GM12801 (cell line): ENCODE results near the gene DENR.

Source experiments
- TF ChIP-seq, protein P1 (sequence below): IDR thresholded peaks from one replicate; pipeline ENCODE4 v1.5.1; 2011; ENCODE audit warnings: control low read depth; ENCODE audit not compliant: insufficient read length; ENCODE audit errors: extremely low read depth

DENR gene

DNA sequence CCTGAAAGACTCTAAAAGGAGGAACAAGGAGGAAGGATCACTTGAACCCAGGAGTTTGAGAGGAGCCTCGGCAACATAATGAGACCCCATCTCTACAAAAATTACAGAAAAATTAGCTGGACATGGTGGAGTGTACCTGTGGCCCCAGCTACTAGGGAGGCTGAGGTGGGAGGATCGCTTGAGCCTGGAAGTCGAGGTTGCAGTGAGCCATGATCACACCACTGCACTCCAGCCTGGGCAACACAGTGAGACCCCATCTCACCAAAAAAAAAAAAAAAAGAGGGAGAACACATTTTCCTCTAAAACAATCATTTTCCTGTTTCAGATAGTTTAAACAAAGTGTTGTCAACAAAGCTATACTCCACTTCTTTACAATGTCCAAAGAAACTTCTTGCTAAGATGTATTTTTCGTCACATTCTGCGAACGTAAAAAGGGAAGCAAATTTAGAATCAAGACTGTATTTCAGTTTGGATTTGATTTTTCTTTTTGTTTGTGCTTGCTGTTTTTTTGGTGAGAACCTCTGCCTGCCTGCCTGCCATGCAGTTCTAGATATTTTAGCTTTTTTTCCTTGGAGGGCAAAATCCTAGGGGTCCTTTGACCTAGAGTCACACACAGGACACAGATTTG lies 27.1 kb upstream of the DENR start:
- TF ChIP-seq, protein P1, sequence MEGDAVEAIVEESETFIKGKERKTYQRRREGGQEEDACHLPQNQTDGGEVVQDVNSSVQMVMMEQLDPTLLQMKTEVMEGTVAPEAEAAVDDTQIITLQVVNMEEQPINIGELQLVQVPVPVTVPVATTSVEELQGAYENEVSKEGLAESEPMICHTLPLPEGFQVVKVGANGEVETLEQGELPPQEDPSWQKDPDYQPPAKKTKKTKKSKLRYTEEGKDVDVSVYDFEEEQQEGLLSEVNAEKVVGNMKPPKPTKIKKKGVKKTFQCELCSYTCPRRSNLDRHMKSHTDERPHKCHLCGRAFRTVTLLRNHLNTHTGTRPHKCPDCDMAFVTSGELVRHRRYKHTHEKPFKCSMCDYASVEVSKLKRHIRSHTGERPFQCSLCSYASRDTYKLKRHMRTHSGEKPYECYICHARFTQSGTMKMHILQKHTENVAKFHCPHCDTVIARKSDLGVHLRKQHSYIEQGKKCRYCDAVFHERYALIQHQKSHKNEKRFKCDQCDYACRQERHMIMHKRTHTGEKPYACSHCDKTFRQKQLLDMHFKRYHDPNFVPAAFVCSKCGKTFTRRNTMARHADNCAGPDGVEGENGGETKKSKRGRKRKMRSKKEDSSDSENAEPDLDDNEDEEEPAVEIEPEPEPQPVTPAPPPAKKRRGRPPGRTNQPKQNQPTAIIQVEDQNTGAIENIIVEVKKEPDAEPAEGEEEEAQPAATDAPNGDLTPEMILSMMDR, result no peak

DNA sequence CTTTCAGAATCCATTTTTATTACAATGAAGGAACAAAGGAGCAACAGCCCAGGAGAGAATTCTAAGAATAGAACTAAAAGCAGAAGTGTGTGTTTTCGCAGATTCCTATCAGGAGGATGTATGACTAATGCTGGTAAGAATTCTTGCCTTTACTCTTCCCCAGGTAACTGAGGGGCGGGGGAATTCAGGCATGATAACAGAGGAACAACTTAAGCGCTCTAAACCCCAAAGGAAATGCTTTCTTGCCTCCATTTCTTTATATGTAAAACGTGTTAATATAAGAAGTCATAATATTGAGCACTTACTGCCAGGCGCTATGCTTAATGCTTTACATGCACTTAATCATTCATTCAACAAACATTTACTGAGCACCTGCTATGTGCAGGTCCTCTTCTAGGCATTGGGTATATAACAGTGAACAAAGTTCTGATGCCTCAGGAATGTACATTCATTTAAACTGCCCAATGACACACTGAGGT lies 26.5 kb upstream of the DENR start:
- TF ChIP-seq, protein P1, result no peak

DNA sequence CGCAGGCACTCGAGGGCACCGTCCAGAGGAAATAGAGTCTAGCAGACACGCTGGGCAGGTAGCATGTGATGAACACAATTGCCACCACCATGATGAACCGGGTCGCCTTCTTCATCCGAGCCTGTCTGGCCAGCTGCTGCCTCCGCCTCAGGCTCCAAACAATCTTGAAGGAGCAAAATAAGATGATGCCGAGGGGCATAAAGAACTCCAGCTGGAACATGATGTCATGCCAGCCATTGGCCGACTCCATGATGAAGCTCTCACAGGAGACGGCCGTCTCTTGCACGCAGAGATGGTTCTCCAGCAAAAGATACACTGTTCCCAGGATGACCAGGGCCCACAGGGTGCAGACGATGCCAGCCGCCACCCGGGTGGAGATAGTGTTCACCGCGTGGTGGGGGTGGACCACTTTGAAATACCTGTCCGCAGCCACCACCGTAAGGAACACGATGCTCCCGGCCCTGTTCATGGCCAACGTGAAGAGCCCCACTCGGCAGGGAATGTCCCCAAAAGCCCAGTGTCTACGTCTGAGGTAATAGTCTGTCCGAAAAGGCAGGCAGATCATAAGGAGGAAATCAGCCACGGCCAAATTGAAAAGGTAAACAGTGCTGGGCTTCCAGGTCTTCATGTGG lies 22.9 kb upstream of the DENR start:
- TF ChIP-seq, protein P1, result no peak

DNA sequence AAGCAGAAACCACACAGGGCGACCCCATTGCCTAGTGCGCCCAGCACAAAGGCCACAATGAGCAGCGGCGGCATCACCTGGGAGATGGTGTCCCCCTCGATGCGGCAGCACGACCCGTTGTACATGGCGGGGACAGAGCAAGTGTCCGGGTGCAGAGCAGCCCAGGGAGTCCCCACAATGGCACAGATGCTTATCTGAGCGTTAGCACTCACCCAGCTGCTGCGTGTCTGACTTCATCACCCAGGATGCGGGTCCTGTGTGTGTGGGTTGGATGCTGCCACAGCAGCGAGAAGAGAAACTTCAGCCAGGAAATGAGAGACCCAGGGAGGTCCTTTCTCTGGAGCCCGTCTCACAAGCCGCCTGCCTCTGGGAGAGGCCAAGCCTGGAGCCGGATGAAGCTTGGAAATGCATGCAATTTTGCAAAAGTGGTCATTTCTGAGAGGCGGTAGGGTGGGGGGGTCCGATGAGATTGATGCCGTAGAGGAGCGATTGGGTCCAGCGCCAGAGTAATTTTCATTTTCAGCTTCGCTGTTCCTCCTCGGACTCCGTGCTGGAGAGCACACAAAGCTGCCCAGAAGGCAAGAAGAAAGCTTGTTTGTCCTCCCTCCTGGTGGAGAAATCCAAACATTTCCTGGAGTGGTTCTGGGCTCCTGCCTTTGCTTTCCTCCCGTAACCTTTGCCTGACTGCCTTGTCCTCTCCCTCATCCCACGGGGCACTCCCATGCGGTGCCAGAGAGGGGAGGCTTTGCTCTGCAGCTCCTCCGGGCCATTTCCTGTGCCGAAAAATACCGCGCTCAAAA lies 22.2 kb upstream of the DENR start, which contains the start of gene HCAR1:
TSS of gene HCAR1 (minus strand) at position 630 of the 800 bp plus-strand sequence. CDS start at position 125, 505 bp downstream.
- TF ChIP-seq, protein P1, result no peak

DNA sequence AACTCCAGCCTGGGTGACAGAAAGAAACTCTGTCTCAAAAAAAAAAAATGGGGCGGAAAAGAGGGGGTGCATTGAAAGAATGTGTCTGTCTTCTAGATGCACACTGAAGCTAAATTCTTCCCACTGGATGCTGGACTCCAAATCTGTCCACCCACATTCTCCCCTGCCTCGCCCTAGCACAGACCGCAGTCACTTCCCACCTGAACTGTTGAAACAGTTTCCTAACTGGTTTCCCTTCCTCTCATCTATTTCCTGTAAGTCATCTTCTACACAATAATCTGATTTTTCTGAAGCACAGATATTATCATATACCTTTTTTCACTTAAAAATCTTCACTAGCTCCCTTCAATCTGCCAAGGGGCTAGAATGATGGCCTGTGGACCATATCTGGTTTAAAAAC lies 20.5 kb upstream of the DENR start:
- TF ChIP-seq, protein P1, result no peak

DNA sequence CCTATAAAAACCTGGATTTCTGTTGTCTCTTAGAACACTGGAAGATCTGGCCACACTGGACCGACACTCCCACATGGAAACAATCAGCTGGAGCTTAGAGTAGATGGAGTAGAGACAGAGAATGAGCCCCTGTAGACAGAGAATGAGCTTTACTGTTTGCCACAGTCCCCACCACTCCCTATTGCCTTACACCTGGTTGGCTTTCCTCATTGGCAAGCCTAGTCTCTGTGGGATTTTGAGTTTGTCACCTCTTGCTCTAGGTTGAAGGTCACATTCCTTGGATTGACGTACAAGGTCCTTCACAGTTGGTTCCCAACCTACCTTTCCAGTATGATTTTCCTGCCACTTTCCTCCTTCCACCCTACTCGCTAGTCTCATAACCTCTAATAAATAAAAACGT lies 20.0 kb upstream of the DENR start:
- TF ChIP-seq, protein P1, result no peak

DNA sequence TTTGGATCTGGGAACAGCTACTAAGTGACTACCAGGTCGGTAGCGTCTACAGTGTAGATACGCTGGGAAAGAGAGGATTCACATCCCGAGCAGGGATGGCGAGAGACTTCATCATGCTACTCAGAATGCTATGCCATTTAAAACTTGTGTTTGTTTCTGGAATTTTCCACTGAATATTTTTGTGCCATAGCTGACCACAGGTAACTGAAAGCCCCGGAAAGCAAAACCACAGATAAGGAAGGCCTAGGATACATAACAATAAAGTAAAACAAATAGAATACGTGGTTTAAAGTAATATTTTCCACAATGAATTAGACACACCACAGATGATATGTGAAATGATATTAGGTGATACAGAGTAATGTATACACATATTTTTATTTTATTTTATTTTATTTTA lies 14.1 kb upstream of the DENR start:
- TF ChIP-seq, protein P1, result no peak
